EL (cell line): Measurements from ENCODE around the gene ALG3.
A peak's percentile ranks its signal among the peaks of the same experiment; 100 is the strongest.

Experiments used
- DNase-seq: peaks from one replicate; pipeline ENCODE4 v3.0.0-alpha.2; 2016

The ALG3 gene

DNA sequence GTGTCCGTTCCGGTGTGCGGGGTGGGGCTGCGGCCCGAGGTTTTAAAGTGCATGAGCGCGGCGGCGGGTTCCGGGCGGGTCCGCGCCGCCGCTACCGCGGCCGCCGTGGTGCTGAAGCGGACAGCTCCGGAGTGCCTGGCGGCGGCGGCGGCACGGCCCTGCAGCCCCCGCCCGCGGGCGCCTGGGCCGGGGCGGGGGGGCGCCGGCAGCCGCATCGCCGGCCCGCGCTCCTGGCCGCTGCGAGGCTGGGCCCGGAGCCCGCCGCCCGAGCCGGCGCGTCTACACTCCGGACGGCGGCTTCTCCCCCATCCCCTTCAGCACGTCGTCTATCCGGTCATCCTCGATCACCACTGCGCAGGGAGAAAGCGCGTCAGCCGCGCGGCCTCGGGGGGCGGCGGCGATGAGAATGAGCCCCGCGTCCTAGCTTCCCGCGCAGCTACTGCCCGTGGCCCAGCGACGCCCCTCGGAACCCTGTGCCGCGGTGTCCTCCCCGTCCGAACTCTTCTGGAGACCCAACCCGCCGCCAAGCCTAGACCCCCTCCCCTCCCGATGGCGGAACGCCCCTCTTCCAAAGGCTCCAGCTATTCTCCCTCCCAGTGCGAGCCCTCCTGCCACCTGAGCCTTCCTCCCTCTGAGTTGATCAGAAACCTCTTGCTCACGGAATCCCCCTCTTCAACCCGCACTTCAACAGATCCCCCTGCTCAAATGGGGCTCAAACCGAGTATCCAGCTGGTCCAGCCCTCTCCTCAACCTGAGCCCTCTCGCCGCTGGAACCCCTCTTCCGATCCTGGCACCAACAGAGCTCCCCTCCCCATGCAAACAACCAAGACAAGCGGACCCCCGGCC, 11.3 kb upstream of the ALG3 start:
- peak; percentile 36 for DNase-seq

DNA sequence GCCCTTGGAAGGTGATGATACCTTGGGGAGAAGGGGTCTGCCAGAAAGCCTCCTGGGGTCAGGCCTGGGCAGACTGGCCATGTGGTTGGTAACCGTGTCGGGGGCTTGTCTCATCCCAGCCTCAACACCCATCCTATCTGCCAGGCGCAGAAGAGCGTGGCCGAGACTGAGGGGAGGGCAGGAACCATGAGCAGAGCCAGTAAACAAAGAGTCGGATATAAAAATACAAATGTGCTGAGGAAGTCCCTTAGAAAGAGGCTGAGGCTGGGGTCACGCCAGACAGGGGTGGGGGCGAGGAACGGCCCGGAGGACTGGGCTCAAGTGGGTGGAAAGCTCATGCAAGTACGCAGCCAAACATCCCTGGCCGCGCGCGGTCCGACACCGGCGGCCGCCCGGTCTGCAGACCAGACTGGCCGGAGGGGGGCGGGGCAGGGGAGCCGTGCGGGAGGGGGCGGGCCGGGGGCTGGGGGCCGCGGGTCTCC, 10.7 kb upstream of the ALG3 start:
- no peak for DNase-seq

DNA sequence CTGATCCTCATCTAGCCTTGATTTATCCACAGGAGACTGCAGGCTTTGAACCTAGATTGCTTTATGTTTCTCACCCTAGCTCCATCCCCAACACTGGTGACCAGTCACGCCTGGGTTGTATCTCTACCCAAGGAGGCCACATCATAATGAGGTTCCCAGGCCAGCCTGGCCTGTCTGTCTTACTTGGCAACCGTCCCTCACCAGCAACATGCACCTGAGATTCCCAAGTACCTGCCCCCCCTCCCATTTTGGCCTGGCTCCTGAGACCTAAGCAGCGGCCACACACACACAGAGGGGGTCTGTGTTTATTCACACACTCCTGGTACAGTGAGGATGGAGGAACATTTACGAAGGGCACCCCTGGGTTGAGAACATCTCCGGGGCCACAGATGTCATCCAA, 10.2 kb upstream of the ALG3 start:
- no peak for DNase-seq

DNA sequence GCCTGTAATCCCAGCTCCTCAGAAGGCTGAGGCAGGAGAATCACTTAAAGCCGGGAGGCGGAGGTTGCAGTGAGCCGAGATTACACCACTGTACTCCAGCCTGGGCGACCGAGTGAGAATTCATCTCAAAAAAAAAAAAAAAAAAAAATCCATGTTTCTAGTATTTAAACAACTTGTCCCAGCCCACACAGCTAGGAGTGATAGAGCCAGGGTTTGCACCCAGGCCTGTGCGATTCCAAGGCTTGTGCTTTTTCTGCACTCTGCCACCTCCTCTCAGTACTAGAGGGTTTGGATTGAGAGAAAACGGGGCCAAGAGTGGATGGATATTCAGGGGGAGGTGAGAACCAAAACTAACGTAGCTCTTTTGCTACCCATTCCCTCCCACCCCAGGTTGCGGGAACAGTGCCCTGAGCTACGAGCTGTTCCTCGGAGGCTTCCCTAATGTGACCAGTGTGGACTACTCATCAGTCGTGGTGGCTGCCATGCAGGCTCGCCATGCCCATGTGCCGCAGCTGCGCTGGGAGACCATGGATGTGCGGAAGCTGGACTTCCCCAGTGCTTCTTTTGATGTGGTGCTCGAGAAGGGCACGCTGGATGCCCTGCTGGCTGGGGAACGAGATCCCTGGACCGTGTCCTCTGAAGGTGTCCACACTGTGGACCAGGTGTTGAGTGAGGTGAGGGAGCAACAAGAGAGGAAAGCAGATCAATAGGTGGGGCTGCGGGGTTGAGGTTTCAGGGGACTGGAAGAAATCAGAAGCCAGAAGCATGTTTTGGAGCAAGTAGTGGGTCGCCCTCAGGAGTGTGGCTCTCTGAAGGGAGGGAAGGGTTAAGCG, 8.5 kb upstream of the ALG3 start:
- DNase-seq, result no peak

DNA sequence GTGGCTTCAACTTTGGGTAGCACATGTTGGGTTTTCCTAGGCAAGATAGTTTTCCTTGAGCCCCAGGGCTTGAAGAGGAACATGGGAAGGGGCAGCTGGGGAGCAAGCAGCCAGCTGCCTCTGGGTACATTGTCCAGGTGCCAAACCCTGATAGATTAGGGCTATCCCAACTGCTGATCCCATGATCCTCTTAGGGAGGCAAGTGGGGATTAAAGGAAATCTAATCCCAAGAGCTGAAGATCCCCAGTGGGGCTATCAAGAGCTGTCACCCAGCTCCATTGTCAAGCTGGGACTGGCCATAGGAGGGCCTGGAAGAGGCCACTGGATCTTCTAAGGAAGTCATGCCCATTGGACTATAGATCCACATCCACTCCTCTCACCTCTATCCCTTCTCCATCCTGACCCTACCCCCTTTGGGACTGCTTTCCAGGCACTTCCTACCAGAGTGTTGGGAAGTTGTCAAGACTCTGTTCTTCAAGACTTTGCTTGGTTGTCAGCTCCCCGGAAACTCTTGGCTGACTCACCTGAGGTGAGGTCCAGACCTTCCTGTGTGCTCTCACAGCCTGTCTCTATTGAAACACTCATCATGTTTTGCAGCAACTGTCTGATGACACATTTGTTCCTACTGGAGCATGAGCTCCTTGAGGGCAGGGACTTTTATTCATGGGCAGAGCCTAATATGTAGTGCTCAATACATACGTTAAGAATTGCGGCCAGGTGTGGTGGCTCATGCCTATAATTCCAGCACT, 6.7 kb upstream of the ALG3 start:
- DNase-seq, result no peak

DNA sequence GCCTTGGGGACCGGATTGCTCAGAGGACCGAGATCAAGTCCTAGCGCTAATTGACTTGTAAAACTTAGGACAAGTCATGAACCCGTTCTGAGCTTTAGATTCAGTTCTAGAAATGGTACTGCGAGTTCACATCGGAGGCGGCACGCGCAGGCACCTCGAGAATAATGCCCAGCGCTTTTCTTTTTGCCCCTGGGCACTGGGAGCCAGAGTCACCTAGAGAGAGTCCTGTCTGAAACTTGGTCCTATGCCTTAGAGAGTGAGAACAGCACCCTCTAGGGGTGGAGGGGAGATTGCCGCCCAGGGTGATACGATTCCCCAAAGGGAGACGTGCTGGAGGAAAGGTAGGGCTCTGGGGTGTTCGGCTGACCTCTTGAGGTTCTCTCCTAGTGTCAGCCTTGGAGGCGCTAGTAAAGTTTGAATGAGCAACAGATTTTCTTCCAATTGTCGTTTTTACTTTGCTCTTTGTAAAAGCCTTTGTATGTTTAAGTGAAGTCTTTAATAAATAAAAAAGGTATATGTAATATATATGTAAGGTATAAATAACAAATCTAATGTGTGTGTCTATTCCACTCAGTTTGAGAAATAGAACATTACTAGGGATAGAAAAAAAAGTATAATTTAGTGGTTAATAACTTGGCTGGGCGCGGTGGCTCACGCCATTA, 1.5 kb upstream of the ALG3 start:
- peak; percentile 92 for DNase-seq

DNA sequence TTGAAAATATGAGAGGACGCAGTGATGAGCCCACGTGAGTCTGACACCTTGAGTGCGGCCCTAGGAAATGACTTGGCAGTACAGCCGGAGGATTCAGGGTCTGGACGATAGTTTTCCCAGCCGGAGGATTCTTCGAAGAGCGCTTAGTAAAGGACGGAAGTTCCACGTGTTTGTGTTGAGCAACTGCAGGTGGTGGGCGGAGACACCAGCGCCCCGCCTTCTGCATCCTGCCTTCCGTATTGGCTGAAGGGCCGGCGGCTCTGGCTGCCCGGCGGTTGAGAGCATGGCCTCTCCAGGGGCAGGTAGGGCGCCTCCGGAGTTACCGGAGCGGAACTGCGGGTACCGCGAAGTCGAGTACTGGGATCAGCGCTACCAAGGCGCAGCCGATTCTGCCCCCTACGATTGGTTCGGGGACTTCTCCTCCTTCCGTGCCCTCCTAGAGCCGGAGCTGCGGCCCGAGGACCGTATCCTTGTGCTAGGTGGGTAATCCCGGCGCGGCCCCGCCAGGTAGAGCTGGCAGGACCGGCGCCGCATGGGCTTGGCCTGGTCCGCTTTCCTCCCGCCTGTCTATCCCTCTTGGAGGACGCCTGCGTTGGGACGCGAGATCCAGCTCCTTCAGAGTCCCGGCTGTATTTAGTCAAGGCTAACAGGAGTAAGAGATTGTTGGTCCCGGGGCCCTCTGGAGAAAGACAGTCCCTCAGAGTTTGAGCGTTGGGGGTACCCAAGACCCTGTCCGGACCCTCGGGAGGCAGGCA, 827 bp upstream of the ALG3 start, which contains the start of gene EEF1AKMT4:
EEF1AKMT4 (plus strand) TSS at position 261 of the 755 bp plus-strand sequence; CDS start at position 284, 23 bp downstream.
- DNase-seq, result peak; percentile 98

DNA sequence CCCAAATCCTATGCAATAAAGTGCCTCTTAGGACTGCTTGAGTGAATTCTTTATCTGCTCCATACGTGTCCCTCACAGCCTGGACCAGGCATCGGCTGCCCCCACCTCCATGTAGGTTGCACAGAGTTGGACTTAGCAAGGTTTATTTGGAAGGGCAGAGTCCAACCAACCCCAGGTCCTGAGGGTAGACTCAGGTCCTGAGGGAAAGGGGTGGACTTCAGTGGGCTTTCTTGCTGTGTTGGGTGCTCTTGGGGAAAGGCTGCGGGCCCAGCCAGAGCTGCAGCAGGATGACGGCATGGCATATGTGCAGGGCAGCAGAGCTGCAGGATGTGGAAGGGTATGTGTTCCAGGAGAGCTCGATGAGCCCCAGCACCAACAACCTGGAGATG, 6.5 kb downstream of the ALG3 start:
- no peak for DNase-seq

DNA sequence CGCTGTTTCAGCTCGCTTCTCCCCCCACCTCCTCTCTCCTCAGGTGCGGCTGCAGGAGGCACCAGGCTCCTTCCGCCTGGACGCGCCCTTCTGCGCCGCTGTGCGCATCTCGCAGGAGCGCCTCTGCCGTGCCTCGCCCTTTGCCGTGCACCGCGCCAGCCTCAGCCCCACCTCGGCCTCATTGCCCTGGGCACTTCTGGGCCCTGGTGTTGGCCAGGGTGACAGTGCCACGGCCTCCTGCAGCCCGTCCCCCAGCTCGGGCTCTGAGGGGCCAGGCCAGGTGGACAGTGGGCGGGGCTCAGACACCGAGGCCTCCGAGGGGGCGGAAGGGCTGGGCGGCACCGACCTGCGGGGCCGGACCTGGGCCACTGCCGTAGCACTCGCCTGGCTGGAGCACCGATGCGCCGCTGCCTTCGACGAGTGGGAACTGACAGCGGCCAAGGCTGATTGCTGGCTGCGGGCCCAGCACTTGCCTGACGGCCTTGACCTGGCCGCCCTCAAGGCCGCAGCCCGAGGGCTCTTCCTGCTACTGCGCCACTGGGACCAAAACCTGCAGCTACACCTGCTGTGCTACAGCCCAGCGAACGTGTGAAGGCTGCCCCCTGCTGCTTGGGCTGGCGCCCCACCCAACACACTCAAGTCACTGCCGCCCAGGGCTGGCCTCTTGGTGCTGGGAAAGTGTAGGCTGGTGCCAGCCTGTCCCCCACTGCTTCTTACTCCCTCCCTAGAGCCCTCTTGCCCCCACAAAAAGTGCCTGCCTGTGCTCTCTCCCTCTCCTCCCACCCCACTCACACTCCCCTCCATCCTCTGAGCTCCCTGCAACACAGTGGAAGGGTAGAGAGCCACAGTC, 7.1 kb downstream of the ALG3 start:
- peak; percentile 11 for DNase-seq

DNA sequence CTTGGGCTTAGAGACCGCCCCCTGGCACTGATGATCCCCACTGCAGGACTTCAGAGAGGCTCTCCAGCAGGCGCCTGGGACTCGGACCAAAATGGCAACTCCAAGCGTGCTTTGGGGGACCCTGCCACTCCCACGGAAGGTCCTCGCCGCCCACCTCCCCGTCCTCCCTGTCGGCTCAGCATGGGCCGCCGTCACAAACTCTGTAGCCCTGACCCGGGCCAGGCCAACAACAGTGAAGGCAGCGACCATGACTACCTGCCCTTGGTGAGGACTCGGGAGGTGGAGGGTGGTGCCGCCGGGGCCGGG, 7.7 kb downstream of the ALG3 start:
- no peak for DNase-seq

DNA sequence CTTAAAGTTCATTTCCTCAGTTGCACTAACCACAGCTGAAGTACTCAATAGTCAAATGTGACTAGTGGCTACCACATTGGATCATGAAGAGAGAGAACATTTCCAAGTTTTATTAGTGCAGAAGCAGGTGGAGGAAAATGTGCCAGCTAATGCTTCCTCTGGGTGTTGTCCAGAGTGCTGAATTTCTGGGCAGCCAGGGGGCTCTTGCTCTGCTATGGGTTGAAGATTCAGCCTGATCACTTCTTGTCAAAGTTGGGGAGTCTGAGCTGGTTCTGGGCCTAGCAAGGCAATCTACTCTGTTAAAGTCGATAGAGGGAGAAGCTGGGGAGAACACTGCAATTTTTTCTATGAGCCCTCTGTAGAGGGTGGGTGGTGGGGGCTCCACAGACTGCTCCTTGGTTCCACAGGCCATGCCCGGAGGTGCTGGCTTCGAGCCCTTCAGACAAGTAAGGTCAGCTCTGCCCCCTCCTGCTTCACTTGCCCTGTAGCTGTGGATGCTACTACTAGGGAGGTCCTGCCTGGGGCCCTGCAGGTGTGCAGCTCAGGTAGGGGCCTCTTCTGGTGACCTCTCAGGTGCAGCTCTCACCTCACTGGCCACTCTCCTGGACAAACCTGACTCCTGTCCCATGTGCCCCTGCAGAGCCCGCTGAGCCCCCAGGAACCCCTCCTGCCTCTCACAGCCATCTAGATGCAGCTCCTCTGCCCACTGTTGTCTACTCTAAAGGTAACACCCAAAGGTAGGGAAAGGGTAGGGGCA, 8.2 kb downstream of the ALG3 start:
- peak; percentile 28 for DNase-seq

DNA sequence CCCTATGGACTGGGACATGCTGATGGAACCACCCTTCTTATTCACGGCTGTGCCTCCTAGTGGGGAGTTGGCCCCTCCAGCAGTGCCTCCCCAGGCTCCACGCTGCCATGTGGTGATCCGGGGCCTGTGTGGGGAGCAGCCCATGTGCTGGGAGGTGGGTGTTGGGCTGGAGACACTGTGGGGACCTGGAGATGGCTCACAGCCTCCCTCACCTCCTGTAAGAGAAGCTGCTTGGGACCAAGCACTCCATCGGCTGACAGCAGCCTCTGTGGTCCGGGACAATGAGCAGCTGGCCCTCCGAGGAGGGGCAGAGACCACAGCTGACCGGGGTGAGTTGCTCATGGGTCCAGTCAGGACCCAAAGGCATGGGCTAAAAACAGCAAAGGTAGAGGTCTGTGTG, 9.1 kb downstream of the ALG3 start:
- DNase-seq, result no peak

DNA sequence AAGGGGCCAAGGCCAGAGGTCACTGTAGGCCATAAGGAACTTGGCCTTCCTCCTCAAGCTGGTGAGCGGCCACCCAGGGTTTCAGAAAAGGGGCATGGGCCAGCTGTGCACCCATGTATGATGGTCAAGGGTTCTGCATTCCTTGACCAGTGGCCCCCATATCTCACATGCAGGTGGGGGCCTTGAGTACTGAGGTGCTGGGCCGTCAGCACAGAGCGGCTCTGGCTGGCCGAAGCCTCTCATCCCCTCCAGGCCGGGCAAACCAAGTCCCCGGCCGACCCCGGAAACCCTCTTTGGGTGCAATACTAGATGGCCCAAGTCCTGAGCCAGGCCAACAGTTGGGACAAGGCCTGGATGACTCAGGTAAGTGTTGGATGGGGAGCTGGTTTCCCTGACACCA, 9.5 kb downstream of the ALG3 start:
- DNase-seq, result no peak

DNA sequence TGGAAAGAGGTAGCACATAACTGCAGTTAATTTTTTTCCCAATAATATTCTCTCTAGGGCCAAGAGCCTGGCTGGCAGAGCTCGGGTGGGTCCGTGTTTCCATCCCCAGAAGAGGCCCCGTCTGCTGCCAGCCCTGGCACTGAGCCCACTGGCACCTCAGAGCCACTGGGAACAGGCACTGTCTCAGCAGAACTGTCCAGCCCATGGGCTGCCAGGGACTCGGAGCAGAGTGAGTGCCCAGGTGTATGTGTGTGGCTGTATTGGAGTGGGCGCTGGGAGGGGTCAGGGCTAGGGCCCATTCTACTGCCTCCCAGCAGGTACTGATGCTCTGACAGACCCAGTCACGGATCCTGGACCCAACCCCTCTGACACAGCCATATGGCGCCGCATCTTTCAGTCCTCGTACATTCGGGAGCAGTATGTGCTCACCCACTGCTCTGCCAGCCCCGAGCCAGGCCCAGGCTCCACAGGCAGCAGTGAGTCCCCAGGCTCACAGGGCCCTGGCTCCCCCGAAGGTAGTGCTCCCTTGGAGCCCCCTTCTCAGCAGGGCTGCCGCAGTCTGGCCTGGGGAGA, 10.4 kb downstream of the ALG3 start:
- DNase-seq, result no peak

DNA sequence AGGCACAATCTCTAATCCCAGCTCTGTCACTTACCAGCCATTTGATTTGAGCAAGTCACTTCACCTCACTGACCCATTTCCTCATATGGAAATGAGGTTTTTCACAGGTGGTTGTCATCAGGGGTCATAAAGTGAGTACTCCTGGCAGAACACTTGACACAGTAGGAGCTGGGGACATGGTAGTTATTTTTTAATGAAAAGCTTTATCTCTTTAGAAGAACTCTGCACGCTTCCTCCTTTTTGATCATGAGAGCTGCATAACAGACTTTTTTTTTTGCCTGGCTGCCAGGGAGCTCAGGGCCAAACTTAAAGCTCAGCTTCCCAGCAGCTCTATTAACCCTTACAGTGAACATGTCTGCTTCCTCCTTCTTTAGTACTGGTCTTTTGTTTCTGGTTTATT, 11.0 kb downstream of the ALG3 start:
- DNase-seq, result no peak

DNA sequence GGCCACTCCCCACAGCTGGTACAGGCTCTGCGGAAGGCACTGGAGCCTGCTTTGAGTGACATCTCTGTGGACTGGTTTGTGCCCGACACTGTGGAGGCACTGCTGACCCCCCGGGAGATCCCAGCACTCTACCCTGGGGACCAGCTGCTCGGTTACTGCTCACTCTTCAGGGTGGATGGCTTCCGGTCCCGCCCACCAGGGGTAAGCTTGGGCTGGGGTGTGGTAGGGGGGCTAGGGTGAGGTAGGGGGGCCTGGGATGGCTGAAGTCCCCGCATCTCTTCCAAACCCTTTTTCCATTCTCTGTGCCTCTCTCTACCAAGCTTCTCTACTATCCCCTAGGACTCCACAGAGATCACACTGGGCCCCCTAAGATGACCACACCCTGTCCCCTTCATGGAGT, 11.6 kb downstream of the ALG3 start:
- no peak for DNase-seq

DNA sequence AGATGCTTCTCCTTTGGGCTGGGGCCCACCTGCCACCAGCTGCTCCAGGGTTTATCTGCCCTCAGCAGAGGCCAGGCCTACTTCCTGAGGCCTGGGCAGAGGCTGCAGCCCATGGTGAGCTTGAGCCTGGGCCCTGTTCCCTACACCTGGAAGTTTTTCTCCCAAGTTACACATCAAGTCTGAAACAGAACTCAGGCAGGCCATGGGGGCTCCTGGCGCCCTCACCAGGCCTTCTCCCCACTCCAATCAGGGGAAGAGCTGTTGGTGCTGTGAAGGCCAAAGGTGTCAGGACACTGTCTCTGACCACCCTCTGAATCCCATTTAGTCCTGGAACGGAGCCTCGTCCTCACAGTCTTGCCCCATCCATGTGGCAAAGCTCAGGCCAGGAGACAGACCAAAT, 12.1 kb downstream of the ALG3 start:
- DNase-seq, result no peak

DNA sequence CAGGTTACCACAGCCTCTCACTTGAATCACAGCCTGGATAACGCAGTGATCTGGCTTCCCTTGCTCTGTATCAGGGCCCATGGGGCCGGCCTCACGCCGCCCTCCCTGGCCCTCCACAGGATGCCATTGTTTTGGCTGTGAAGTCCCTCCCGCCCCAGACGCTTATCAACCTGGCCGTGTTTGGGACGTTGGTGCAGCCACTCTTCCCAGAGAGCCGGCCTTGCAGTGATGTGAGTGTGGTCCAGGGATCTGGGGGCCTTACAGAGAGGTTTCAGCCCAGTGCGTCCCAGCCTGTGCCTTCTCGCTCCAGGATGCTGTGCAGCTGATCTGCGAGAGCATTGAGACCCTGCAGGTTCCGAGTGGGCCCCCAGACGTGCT, 12.7 kb downstream of the ALG3 start:
- DNase-seq, result no peak

DNA sequence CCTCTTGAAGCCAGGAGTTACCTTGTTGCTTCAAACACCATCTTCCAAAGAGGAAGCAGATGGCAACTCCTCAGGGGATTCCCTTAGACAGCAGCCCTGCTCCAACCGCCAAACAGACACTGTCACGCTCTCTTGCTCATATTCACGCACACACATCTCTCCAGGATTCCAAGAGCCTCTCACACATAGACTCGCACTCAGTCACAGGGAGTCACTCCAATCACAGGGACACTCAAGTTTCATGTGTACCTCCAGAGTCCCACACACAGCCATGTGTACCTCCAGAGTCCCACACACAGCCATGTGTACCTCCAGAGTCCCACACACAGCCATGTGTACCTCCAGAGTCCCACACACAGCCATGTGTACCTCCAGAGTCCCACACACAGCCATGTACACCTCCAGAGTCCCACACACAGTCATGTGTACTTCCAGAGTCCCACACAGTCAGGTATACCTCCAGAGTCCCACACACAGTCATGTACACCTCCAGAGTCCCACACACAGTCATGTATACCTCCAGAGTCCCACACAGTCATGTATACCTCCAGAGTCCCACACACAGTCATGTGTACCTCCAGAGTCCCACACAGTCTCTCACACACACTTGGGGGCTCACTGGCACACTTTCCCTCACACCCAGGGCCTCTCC, 13.3 kb downstream of the ALG3 start:
- no peak for DNase-seq
